Astrocyte (in vitro differentiated cells and primary cell): ENCODE data around the gene CAPZA2. TPM values are rescaled to one million over a fixed set of nuclear protein-coding genes. Genes with fewer than 3 reads are reported as not detected.

Experiments used
- DNase-seq: peaks from one replicate; pipeline ENCODE4 v3.0.0-alpha.2; 2010; ENCODE audit warnings: low read depth
- FAIRE-seq: peaks from 2 replicates; lab custom pipeline; 2011; peaks lifted over from hg19 to GRCh38; lab: Jason Lieb, UNC
- H2AFZ ChIP-seq: 2 replicates; pipeline ENCODE4 v1.6.0; 2012; ENCODE audit warnings: low read depth, low read length, inconsistent platforms
- H3K27ac ChIP-seq: 2 replicates; pipeline ENCODE4 v1.5.1; 2011; ENCODE audit warnings: low read depth, low read length, inconsistent platforms
- H3K27me3 ChIP-seq: 2 replicates; pipeline ENCODE4 v1.6.0; 2011; ENCODE audit warnings: low read length, inconsistent platforms; ENCODE audit not compliant: insufficient read depth
- H3K36me3 ChIP-seq: 2 replicates; pipeline ENCODE4 v1.5.1; 2011; ENCODE audit warnings: low read length, inconsistent platforms; ENCODE audit not compliant: insufficient read depth
- H3K4me1 ChIP-seq: 2 replicates; pipeline ENCODE4 v1.5.1; 2011; ENCODE audit warnings: low read length, inconsistent platforms; ENCODE audit not compliant: insufficient read depth
- H3K4me2 ChIP-seq: 2 replicates; pipeline ENCODE4 v1.6.0; 2012; ENCODE audit warnings: low read length, inconsistent platforms
- H3K4me3 ChIP-seq: 2 replicates; pipeline ENCODE4 v1.5.1; 2011; ENCODE audit warnings: low read depth, mild to moderate bottlenecking, low read length, inconsistent platforms; ENCODE audit not compliant: insufficient read depth
- H3K79me2 ChIP-seq: 2 replicates; pipeline ENCODE4 v1.6.0; 2012; ENCODE audit warnings: mild to moderate bottlenecking, low read length, inconsistent platforms; ENCODE audit not compliant: insufficient read depth
- H3K9ac ChIP-seq: 2 replicates; pipeline ENCODE4 v1.6.0; 2012; ENCODE audit warnings: mild to moderate bottlenecking, low read length, inconsistent platforms
- H3K9me3 ChIP-seq: 2 replicates; pipeline ENCODE4 v1.5.1; 2012; ENCODE audit warnings: low read depth, mild to moderate bottlenecking, low read length, inconsistent platforms; ENCODE audit not compliant: insufficient read depth
- H4K20me1 ChIP-seq: 2 replicates; pipeline ENCODE4 v1.6.0; 2012; ENCODE audit warnings: low read length, inconsistent platforms; ENCODE audit not compliant: insufficient read depth
- H3K27ac Mint-ChIP-seq: one replicate; pipeline ENCODE4 v1.8.0; 2021; ENCODE audit warnings: mild to moderate bottlenecking, mixed read lengths; ENCODE audit not compliant: unreplicated experiment
- H3K27me3 Mint-ChIP-seq: one replicate; pipeline ENCODE4 v1.8.0; 2021; ENCODE audit warnings: low read depth, mixed read lengths; ENCODE audit not compliant: unreplicated experiment
- H3K36me3 Mint-ChIP-seq: one replicate; pipeline ENCODE4 v1.8.0; 2021; ENCODE audit warnings: low read depth, mixed read lengths; ENCODE audit not compliant: unreplicated experiment
- H3K4me1 Mint-ChIP-seq: one replicate; pipeline ENCODE4 v1.8.0; 2021; ENCODE audit warnings: low read depth, mixed read lengths; ENCODE audit not compliant: unreplicated experiment
- H3K4me3 Mint-ChIP-seq: one replicate; pipeline ENCODE4 v1.8.0; 2021; ENCODE audit warnings: mild to moderate bottlenecking, moderate library complexity, mixed read lengths; ENCODE audit not compliant: unreplicated experiment
- H3K9me3 Mint-ChIP-seq: one replicate; pipeline ENCODE4 v1.8.0; 2021; ENCODE audit warnings: mild to moderate bottlenecking, mixed read lengths; ENCODE audit not compliant: unreplicated experiment
- CTCF ChIP-seq: IDR thresholded peaks from 2 replicates; pipeline ENCODE4 v1.5.1; 2011; ENCODE audit warnings: low read depth, mild to moderate bottlenecking, inconsistent platforms, low read length, moderate library complexity; ENCODE audit not compliant: insufficient read depth
- EZH2 ChIP-seq: IDR thresholded peaks from 2 replicates; pipeline ENCODE4 v1.6.1; 2012; ENCODE audit warnings: mild to moderate bottlenecking, low read length, inconsistent platforms; ENCODE audit not compliant: insufficient read depth
- total RNA-seq: library from RNA; stranded (reverse); gene quantifications from 2 replicates; pipeline ENCODE4 v1.2.1, GENCODE V29; 2021

The CAPZA2 gene
- total RNA-seq, 1 donor from 2014 or later, result 261 TPM

GRCh38 chr7:116922545-116922944, 60.2 kb downstream of the CAPZA2 start:
- Mint-ChIP-seq H3K4me3 (no peak overlapping the region), H3K36me3 (peaks cover 9% of the 10 kb centered on the region), H3K27me3 (no peaks in the 10 kb centered on the region), H3K4me1 (peaks cover 15% of the 10 kb centered on the region), H3K9me3 (no peaks in the 10 kb centered on the region), H3K27ac (no peak overlapping the region)
- H3K27me3 ChIP-seq, result no peaks in the 10 kb centered on the region
- TF ChIP-seq EZH2 (no peak), CTCF (no peak)
- peaks cover 5% of the 10 kb centered on the region for H3K4me1 ChIP-seq
- H3K79me2 ChIP-seq, result no peaks in the 10 kb centered on the region
- no peak overlapping the region for H2AFZ ChIP-seq
- peaks cover 4% of the 10 kb centered on the region for H4K20me1 ChIP-seq
- DNase-seq (no peak), FAIRE-seq (no peak)
- no peak overlapping the region for H3K4me2 ChIP-seq
- no peaks in the 10 kb centered on the region for H3K9me3 ChIP-seq
- H3K36me3 ChIP-seq, result peaks cover 10% of the 10 kb centered on the region
- H3K27ac ChIP-seq, result no peak overlapping the region
- H3K9ac ChIP-seq, result no peak overlapping the region
- no peak overlapping the region for H3K4me3 ChIP-seq

- Mint-ChIP-seq H3K9me3 (no peaks in the 10 kb centered on the region), H3K36me3 (peaks cover 7% of the 10 kb centered on the region), H3K4me3 (no peak overlapping the region), H3K27me3 (no peaks in the 10 kb centered on the region), H3K27ac (peak overlapping the region; percentile 26), H3K4me1 (peaks cover 13% of the 10 kb centered on the region)
- peaks cover 5% of the 10 kb centered on the region for H3K4me1 ChIP-seq
- H3K27ac ChIP-seq, result no peak overlapping the region
- no peak overlapping the region for H3K4me3 ChIP-seq
- no peak for TF ChIP-seq EZH2
- TF ChIP-seq CTCF, result no peak
- no peak overlapping the region for H3K9ac ChIP-seq
- peaks cover 2% of the 10 kb centered on the region for H3K27me3 ChIP-seq
- H4K20me1 ChIP-seq, result peaks cover 4% of the 10 kb centered on the region
- no peaks in the 10 kb centered on the region for H3K9me3 ChIP-seq
- no peaks in the 10 kb centered on the region for H3K79me2 ChIP-seq
- no peak overlapping the region for H2AFZ ChIP-seq
- peak; percentile 55 for DNase-seq
- no peak for FAIRE-seq
- no peak overlapping the region for H3K4me2 ChIP-seq
- H3K36me3 ChIP-seq, result peaks cover 3% of the 10 kb centered on the region
Observed at GRCh38 chr7:116924741-116925140, 62.4 kb downstream of the CAPZA2 start.

GRCh38 chr7:116929021-116929420, 66.6 kb downstream of the CAPZA2 start:
- no peaks in the 10 kb centered on the region for H3K27me3 Mint-ChIP-seq
- no peaks in the 10 kb centered on the region for H3K36me3 Mint-ChIP-seq
- no peak for TF ChIP-seq EZH2
- no peak for TF ChIP-seq CTCF

More at GRCh38 chr7:116929021-116929420, 66.6 kb downstream of the CAPZA2 start:
- peaks cover 5% of the 10 kb centered on the region for H3K4me1 ChIP-seq
- H3K4me3 ChIP-seq, result no peak overlapping the region
- H3K9ac ChIP-seq, result no peak overlapping the region
- no peaks in the 10 kb centered on the region for H4K20me1 ChIP-seq
- no peak for FAIRE-seq
- no peak for DNase-seq
- peaks cover 5% of the 10 kb centered on the region for H3K4me1 Mint-ChIP-seq
- H3K27ac ChIP-seq, result no peak overlapping the region
- no peak overlapping the region for H2AFZ ChIP-seq
- H3K9me3 Mint-ChIP-seq, result no peaks in the 10 kb centered on the region
- H3K36me3 ChIP-seq, result no peaks in the 10 kb centered on the region
- no peak overlapping the region for H3K4me3 Mint-ChIP-seq
- no peaks in the 10 kb centered on the region for H3K9me3 ChIP-seq
- H3K27me3 ChIP-seq, result peaks cover 2% of the 10 kb centered on the region
- H3K27ac Mint-ChIP-seq, result no peak overlapping the region
- H3K79me2 ChIP-seq, result no peaks in the 10 kb centered on the region
- H3K4me2 ChIP-seq, result no peak overlapping the region
